ENCODE measurements around the gene POU3F4.

POU3F4 gene

GRCh38 chrX:83508006-83508405 is at the start of gene POU3F4:
POU3F4 (plus strand) TSS chrX:83508290; CDS start chrX:83508325, 35 bp downstream.
- no peak for DNase-seq (ENCODE audit: low read depth)

DNA sequence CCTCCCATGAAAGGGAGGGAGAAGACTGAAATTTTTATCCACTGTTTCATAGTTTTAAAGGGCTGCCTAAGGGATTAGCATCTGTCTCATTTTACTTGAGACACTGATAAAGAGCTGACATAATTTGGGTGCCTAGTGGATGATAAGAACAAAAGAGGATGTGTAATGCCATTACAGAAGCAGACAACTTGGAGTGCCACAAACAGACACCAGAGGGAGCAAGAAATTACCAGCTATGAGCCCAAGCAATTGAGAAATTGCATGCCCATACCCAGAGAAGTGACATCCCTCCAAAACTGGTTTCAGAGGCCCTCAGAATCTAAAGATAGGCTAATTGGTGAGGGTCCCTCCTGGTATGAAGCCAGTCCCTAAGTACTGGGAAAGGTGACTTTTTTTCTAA is 38.5 kb upstream of the POU3F4 start:
- no peak for DNase-seq (ENCODE audit: low read depth)

DNA sequence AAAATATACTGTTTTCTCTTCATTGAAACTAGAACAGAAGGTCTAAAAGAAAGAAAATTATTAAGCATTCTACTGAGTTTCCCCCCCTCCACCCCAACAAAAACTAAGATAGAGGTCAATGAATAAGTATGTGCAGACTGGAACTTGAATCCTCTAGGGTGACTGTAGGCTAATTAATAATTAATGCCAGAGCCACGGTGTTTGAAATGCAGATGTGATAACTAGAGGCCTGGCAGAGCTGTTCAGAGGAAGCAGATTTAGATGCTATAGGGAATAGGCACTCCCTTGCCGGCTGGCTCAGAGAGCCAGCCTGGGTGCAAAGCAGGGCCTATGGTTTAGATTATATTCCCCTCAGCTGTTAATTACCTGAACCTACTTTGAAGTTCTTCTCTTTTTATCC is 12.2 kb upstream of the POU3F4 start:
- DNase-seq (ENCODE audit: low read depth) = no peak

DNA sequence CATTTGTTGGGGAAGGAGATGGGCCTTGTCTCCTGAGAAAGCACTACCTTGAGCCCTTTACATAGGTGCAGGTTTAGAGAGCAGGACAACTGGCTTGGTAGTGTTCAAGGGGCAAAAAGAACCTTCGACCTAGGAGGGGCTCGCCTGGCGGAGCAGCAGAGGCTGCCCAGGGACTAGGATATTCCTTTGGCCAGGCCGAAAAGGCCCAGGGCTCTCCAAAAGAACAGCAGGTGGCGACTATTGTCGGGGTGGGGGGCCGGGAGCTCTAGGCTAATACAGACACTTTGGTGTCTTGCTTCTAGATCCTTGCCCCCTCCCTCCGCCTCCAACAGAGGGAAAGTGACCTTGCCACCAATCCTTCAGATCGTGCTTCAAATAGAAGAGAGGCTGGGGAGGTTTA is 7.1 kb upstream of the POU3F4 start:
- DNase-seq (ENCODE audit: low read depth) = no peak

DNA sequence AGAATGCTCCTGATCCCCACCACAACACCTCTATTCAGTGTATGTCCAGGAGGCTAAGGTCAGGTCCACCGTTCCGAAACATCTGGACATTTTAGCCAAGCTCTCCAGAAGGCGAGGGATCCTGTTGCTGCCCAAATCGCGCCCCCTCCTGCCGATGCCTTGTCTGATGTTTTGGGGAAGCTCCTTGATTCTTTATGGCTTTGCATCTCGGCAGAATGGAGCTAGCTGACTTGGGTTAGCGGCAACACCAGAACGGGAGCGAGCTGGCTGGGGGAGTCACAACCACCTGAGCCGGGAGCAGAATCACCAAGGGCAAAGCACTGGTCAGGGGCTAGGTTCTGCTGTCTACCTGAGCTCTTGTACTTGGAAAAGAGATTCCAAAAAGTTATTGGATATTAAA is 6.6 kb upstream of the POU3F4 start:
- no peak for DNase-seq (ENCODE audit: low read depth)

GRCh38 chrX:83504721-83505479 is 3.2 kb upstream of the POU3F4 start:
- no peak for DNase-seq (ENCODE audit: low read depth)

- no peak for DNase-seq (ENCODE audit: low read depth)
These were observed 600 bp downstream of the POU3F4 start for GRCh38 chrX:83508526-83509253.

- no peak for DNase-seq (ENCODE audit: low read depth)
These were observed 1.2 kb downstream of the POU3F4 start for GRCh38 chrX:83509254-83509801.

DNA sequence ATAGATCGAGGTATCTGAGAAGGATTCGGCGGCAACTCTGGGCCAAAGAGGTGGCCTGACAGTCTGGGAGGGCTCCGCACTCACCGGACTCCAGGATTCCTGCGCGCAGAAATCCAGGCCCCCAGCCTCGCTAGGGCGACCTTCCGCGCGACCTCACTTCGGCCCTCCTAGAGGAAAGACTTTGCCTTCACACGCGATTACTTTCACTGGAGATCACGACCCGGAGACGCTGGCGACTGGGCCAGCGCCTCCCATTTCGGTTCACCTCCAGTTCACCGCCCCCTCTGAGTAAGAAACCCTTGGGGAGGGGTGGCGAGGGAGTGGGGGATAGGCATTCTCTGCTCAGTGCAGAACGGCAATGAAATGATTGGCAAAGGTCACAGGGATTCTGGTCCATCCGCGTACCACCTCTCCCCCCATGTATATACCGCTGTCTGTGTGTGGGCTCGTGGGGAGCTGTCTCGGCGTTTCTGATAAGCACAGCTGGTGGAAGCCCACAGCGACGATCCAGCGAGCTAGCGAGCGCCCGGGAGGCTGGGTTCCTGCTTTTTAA is 2.5 kb downstream of the POU3F4 start:
- DNase-seq (ENCODE audit: low read depth) = no peak

- no peak for DNase-seq (ENCODE audit: low read depth)
These were observed 3.1 kb downstream of the POU3F4 start for GRCh38 chrX:83511208-83511607.

DNA sequence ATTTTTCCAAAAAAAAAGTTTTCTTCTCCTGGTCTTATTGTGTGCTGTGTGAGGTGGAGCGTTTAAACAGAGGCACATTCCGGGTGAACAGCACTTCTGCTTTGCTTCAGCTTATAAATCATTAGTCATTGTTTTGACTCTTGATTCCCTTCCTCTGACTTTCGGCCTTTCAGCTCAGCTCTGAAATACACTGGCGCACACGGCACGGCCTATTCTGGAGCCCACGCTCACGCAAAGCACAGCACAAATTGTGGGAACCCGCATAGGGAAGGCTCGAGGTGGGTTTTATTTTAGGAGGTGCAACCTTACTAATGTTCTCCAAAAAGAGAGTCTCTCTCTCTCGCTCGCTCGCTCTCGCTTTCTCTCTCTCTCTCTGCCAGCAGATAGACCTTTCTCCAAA is 4.0 kb downstream of the POU3F4 start:
- no peak for DNase-seq (ENCODE audit: low read depth)

DNA sequence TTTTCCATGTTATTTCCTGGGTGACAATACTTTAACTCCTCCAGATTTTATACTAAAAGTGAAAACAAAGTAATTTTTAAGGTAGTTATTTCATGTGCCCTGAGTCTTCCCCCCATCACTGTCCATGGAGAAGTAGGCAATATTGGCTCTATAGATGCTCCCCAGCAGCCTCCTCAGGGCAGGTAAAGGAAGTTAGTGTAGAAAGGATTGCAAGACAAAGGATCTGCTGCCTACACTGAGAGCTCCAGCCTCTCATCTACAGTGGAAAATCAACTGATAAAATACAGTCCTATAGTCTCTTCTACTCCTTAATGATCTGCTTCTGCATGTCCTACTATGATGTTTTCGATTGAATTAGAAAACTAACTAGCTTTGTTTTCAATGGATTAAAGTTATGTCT is 8.5 kb downstream of the POU3F4 start:
- no peak for DNase-seq (ENCODE audit: low read depth)

- no peak for DNase-seq (ENCODE audit: low read depth)
These were observed 13.8 kb downstream of the POU3F4 start for GRCh38 chrX:83521905-83522304.

- DNase-seq (ENCODE audit: low read depth) = no peak
These were observed 21.9 kb downstream of the POU3F4 start for GRCh38 chrX:83529950-83530349.

DNA sequence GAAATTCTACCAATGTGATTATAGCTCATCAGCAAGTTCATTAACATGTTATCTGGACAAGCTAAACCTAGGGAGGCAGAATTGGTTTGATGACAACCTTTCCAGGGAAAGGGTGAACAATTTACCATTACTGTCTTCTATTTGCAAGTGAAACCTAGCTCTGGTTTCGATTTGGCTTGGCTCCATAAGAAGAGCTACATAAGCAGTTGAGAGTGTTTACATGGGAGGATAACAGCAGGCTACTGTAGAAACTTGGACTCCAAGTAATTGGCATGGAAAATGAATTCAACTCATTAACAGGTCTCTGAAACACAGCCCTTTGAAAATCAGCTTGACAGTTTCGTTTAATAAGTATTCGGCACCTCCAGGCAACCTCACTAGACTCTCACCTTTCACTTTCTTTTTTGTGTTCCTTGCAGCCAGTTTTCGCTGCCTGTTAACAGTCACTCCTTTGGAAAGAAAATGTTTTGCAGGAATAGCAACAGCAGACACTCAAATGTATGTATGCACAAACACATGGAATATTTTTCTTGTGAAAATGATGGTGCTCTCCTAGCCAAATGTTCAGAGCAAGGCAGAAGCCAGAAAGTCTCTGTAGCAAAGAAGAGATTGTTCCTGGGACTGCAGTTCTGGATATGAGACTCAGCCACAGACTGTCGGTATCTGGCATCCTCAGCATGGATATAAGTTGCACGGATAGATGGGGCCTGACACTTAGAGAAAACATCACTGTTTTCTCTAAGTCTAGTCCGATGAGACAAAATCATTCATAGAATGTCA is 27.5 kb downstream of the POU3F4 start:
- DNase-seq (ENCODE audit: low read depth) = no peak

Measured in EH (cell line).